Measurements from ENCODE around the gene NIPAL3.

NIPAL3 gene

GRCh38 chr1:24391882-24392603 is 23.6 kb upstream of the NIPAL3 start:
- peak; percentile 75 for DNase-seq

GRCh38 chr1:24392604-24392946 is 23.0 kb upstream of the NIPAL3 start:
- no peak for DNase-seq

GRCh38 chr1:24392982-24393650 is 22.5 kb upstream of the NIPAL3 start:
- no peak for DNase-seq

GRCh38 chr1:24393892-24394291 is 21.7 kb upstream of the NIPAL3 start:
- DNase-seq = no peak

GRCh38 chr1:24400065-24400464 is 15.5 kb upstream of the NIPAL3 start:
- no peak for DNase-seq

- peak; percentile 24 for DNase-seq
These were observed 11.8 kb upstream of the NIPAL3 start for GRCh38 chr1:24403806-24404205.

GRCh38 chr1:24406788-24407187 is 8.8 kb upstream of the NIPAL3 start:
- no peak for DNase-seq

GRCh38 chr1:24409535-24409934 is 6.1 kb upstream of the NIPAL3 start:
- DNase-seq = no peak

GRCh38 chr1:24410750-24411149 is 4.9 kb upstream of the NIPAL3 start:
- no peak for DNase-seq

GRCh38 chr1:24411963-24412362 is 3.6 kb upstream of the NIPAL3 start:
- no peak for DNase-seq

GRCh38 chr1:24412408-24412807 is 3.2 kb upstream of the NIPAL3 start:
- no peak for DNase-seq

- DNase-seq = peak; percentile 92
These were observed 2.0 kb upstream of the NIPAL3 start, which contains the start of gene STPG1 for GRCh38 chr1:24413350-24414163. Gene STPG1 (minus strand): TSS chr1:24413782. CDS start chr1:24401388, 12,394 bp downstream.

- DNase-seq = peak; percentile 42
These were observed 748 bp upstream of the NIPAL3 start for GRCh38 chr1:24414775-24415333.

GRCh38 chr1:24415910-24416665 is 486 bp downstream of the NIPAL3 start:
- peak; percentile 26 for DNase-seq

GRCh38 chr1:24416666-24417391 is 1.2 kb downstream of the NIPAL3 start:
- DNase-seq = no peak

GRCh38 chr1:24417681-24418080 is 2.1 kb downstream of the NIPAL3 start:
- DNase-seq = no peak

- peak; percentile 72 for DNase-seq
These were observed 3.5 kb downstream of the NIPAL3 start for GRCh38 chr1:24418898-24419628.

- DNase-seq = no peak
These were observed 4.9 kb downstream of the NIPAL3 start for GRCh38 chr1:24420547-24420946.

GRCh38 chr1:24421502-24421901 is 5.9 kb downstream of the NIPAL3 start:
- DNase-seq = no peak

- DNase-seq = no peak
These were observed 8.6 kb downstream of the NIPAL3 start for GRCh38 chr1:24424207-24424606.

- DNase-seq = no peak
These were observed 9.4 kb downstream of the NIPAL3 start for GRCh38 chr1:24424990-24425389.
